ENCODE results near the gene SERPINA10.

SERPINA10 gene

DNA sequence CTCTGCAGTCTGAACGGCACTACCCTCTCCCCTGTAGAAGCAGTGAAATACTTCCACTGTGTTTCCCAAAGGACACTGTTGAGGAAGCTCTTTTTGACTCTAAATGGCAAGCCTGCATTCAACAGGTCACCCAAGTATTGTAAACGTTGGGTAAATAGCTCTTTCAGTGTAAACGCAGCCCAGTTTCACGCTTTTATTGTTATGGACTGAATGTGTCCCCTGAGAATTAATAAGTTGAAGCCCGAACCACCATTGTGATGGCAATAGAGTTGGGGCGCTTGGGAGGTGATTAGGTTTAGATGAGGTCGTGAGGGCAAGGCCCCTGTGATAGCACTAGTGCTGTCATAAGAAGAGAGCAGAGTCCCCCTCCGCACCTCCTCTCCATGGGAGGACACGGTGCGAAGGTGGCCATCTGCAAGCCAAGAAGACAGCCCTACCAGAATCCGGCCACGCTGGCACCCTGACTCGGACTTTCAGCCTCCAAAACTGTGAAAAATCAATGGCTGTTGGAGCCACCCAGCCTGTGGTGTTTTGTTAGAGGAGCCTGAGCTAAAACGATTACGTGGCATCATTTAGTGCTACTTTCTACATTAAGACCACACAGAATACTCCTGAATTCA is 1.1 kb downstream of the SERPINA10 start:
- H3K27ac ChIP-seq: peak overlapping the region; percentile 27; the same call in 1 of the 2 replicates
- TF ChIP-seq, protein P1, sequence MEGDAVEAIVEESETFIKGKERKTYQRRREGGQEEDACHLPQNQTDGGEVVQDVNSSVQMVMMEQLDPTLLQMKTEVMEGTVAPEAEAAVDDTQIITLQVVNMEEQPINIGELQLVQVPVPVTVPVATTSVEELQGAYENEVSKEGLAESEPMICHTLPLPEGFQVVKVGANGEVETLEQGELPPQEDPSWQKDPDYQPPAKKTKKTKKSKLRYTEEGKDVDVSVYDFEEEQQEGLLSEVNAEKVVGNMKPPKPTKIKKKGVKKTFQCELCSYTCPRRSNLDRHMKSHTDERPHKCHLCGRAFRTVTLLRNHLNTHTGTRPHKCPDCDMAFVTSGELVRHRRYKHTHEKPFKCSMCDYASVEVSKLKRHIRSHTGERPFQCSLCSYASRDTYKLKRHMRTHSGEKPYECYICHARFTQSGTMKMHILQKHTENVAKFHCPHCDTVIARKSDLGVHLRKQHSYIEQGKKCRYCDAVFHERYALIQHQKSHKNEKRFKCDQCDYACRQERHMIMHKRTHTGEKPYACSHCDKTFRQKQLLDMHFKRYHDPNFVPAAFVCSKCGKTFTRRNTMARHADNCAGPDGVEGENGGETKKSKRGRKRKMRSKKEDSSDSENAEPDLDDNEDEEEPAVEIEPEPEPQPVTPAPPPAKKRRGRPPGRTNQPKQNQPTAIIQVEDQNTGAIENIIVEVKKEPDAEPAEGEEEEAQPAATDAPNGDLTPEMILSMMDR (conservative IDR thresholded peaks at IDR 0.05): no peak

DNA sequence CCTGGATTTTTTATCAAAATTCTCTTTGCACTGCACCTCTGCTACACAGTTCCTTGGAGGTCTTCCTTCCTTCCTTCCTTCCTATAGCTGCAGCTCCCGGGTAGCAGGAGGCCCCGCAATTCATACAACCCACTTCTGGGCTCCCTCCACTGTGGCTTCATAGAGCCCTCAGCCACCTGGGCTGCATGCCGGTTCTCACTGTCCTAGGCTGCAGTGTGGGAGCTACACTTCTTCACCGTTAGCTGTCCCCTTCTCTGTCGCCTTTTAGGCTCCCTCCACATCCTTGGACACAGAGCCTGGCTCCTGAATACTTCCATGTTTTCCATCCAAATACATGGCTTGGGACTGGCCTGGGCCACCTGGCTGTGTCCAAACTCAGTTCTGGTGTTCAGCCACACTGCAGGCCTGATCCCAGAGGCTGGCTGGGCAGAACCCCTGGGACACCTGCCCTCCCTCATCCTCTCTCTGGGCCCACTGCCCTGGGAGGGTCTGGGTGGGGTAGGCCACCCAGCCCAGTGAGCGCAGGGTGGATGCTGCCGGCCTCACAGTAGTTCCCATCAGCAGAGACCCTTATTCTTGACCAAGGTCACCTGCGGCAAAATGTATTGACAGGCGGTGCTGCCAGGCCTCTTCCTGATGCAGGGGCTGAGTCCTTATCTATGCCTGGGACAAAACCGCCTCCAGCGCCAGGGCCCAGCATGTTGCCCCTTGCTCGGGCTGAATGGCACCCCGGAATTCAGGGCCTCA is 1.7 kb downstream of the SERPINA10 start:
- TF ChIP-seq, protein P1 (conservative IDR thresholded peaks at IDR 0.05): no peak
- H3K27ac ChIP-seq: no peak overlapping the region

DNA sequence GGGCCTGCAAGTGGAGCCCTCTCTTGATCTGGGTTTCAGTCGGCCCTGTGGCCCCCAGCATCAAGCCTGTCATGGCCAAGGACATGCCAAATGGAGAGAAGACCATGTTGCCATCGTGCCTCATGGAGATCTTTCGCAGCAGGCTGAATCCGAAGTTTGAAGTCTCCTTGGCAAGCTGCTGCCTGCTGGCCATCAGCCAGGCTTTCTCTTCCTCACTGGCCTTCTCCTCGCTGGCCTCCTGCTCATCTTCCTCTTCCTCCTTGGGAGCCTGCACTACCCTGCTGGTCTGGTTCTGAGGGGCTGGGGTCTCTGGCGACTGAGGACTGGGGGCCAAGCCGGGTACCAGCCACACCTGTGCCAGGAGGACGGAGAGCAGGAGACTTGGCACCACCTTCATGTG is 2.9 kb downstream of the SERPINA10 start:
- TF ChIP-seq, protein P1 (conservative IDR thresholded peaks at IDR 0.05): no peak
- no peak overlapping the region for H3K27ac ChIP-seq

DNA sequence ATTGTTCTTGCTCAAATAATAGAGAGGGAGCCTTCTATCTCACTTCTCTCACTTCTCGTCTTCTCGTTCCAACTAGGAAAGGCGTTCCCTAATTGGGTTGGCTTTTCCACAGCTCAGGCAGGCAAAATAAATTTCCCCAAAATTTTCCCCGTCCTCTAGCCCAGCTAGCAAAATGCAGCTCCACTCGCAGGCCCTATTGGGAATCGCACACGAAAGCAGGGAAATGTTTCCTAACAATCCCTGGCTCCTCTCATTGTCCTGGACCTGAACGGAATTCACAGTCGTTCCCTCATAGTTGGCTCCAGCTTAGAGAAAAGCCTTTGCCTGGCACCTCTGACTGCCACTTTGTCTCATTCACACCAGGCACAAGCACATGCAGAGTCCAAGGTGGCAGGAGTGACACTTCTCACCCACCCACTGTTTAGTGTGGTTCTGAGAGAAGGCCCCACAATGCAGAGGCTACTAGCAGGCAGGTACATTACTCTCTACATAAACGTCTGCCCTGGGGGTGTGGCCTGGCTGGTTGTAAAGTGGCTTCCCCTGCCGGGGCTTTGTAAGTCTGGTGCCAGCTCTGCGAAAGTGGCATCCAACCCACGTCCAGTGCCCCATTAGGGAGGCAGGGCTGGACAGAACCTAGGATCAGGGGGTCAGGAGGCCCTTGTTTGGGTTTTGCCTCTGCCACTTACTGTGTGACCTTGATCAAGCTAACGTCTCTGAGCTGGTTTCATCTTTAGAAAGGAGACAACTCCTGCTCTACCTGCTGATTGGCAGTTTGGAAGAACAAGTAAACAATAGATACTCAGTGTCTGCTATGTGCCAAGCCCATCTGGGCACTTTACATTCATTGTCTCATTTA is 4.2 kb downstream of the SERPINA10 start:
- TF ChIP-seq, protein P1 (conservative IDR thresholded peaks at IDR 0.05): no peak
- no peak overlapping the region for H3K27ac ChIP-seq

DNA sequence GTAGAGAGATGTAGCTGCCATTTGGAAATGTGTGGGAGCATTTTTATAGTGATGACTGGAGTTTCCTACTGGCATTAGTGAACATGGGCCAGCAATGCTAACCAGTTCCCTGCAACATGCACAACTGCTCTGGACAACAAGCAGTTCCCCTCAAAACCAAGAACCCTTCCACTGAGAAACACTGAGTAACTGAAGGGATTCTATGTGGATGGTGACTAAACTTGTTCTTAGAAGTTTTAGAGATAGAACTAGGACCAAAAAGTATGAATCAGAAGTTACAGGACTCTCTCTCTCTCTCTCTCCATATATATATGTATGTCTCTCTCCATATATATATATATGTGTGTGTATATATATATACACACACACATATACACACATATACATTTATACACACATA is 7.9 kb downstream of the SERPINA10 start:
- no peak overlapping the region for H3K27ac ChIP-seq
- TF ChIP-seq, protein P1 (conservative IDR thresholded peaks at IDR 0.05): no peak

DNA sequence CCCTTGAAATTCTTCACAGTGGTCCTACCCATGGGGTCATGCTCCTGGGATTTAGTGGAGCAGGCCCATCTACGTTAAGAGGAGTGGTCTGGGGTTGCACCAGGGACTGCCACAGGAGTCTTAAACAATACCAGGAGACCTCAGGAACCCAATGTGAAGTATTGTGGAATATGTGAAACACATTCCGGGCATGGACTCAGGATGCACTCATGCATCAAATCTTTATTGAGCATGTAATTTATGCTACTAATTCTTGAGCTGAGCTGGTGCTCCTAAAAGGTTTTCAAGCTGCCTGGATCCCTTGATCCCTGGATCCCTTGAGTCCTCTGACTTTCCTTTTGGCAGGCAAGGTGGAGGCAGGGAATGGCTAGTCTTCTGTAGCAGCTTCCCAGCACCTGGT is 8.8 kb downstream of the SERPINA10 start:
- H3K27ac ChIP-seq: no peak overlapping the region
- TF ChIP-seq, protein P1 (conservative IDR thresholded peaks at IDR 0.05): no peak

Data from VCaP (cell line).